H9 (cell line): ENCODE data around the gene ITPR2. TPM values are rescaled to one million over a fixed set of nuclear protein-coding genes. Genes with fewer than 3 reads are reported as not detected.

ENCODE experiments used
- DNase-seq: peaks from one replicate; pipeline ENCODE4 v3.0.0-alpha.2; 2017
- H2AFZ ChIP-seq: one replicate; pipeline ENCODE4 v1.6.1; 2013; ENCODE audit warnings: mild to moderate bottlenecking, low read length, control low read depth, moderate library complexity
- H2AK5ac ChIP-seq: 2 replicates; pipeline ENCODE4 v1.6.1; 2013; ENCODE audit warnings: low read length, control low read depth, mixed read lengths; ENCODE audit not compliant: insufficient read length
- H2BK120ac ChIP-seq: one replicate; pipeline ENCODE4 v1.6.1; 2013; ENCODE audit warnings: low read depth, mild to moderate bottlenecking, low read length, control low read depth, inconsistent platforms; ENCODE audit not compliant: poor library complexity, severe bottlenecking
- H2BK12ac ChIP-seq: 2 replicates; pipeline ENCODE4 v1.6.1; 2013; ENCODE audit warnings: low read length, control low read depth, mixed read lengths, low read depth; ENCODE audit not compliant: insufficient read length
- H2BK15ac ChIP-seq: 2 replicates; pipeline ENCODE4 v1.6.1; 2013; ENCODE audit warnings: low read depth, low read length, control low read depth
- H2BK20ac ChIP-seq: one replicate; pipeline ENCODE4 v1.6.1; 2013; ENCODE audit warnings: low read depth, mild to moderate bottlenecking, low read length, control low read depth, inconsistent platforms; ENCODE audit not compliant: poor library complexity, severe bottlenecking
- H2BK5ac ChIP-seq: 2 replicates; pipeline ENCODE4 v1.6.1; 2013; ENCODE audit warnings: low read length, control low read depth, mixed read lengths; ENCODE audit not compliant: insufficient read length
- H3K14ac ChIP-seq: 2 replicates; pipeline ENCODE4 v1.6.1; 2013; ENCODE audit warnings: low read length, control low read depth; ENCODE audit not compliant: insufficient read depth
- H3K18ac ChIP-seq: 2 replicates; pipeline ENCODE4 v1.6.1; 2013; ENCODE audit warnings: low read depth, mild to moderate bottlenecking, mixed read lengths, low read length, control low read depth; ENCODE audit not compliant: insufficient read length
- H3K23ac ChIP-seq: 2 replicates; pipeline ENCODE4 v1.6.1; 2013; ENCODE audit warnings: low read length, control low read depth, mixed read lengths, low read depth; ENCODE audit not compliant: insufficient read length
- H3K23me2 ChIP-seq: 2 replicates; pipeline ENCODE4 v1.6.1; 2013; ENCODE audit warnings: low read depth, mild to moderate bottlenecking, mixed read lengths, low read length, control low read depth; ENCODE audit not compliant: insufficient read length, poor library complexity, severe bottlenecking
- H3K27ac ChIP-seq: 2 replicates; pipeline ENCODE4 v1.5.1; 2013; ENCODE audit warnings: low read length, control low read depth, mixed read lengths, low read depth; ENCODE audit not compliant: insufficient read length
- H3K27me3 ChIP-seq: 2 replicates; pipeline ENCODE4 v1.6.1; 2013; ENCODE audit warnings: low read length, control low read depth, inconsistent platforms; ENCODE audit not compliant: insufficient read depth
- H3K4ac ChIP-seq: 2 replicates; pipeline ENCODE4 v1.6.1; 2013; ENCODE audit warnings: low read depth, mild to moderate bottlenecking, control low read depth, inconsistent platforms, low read length, moderate library complexity
- H3K4me1 ChIP-seq: 2 replicates; pipeline ENCODE4 v1.6.1; 2013; ENCODE audit warnings: low read length, control low read depth, inconsistent platforms; ENCODE audit not compliant: insufficient read depth
- H3K4me2 ChIP-seq: 2 replicates; pipeline ENCODE4 v1.6.1; 2013; ENCODE audit warnings: low read length, control low read depth, mixed read lengths; ENCODE audit not compliant: insufficient read length, insufficient read depth
- H3K56ac ChIP-seq: 2 replicates; pipeline ENCODE4 v1.6.1; 2013; ENCODE audit warnings: low read depth, mild to moderate bottlenecking, mixed read lengths, low read length, control low read depth; ENCODE audit not compliant: insufficient read length
- H3K79me1 ChIP-seq: 2 replicates; pipeline ENCODE4 v1.6.1; 2013; ENCODE audit warnings: low read depth, mild to moderate bottlenecking, moderate library complexity, low read length, control low read depth, inconsistent platforms; ENCODE audit not compliant: insufficient read depth, poor library complexity, severe bottlenecking
- H3K79me2 ChIP-seq: 2 replicates; pipeline ENCODE4 v1.6.1; 2013; ENCODE audit warnings: low read length, control low read depth, inconsistent platforms; ENCODE audit not compliant: insufficient read depth
- H3K9ac ChIP-seq: 2 replicates; pipeline ENCODE4 v1.6.1; 2013; ENCODE audit warnings: low read length, control low read depth, mixed read lengths; ENCODE audit not compliant: insufficient read length; ENCODE audit errors: extremely low read depth
- H3K9me3 ChIP-seq: one replicate; pipeline ENCODE4 v1.6.1; 2013; ENCODE audit warnings: low read depth, low read length, inconsistent platforms; ENCODE audit not compliant: control insufficient read depth
- H3T11ph ChIP-seq: one replicate; pipeline ENCODE4 v1.6.1; 2013; ENCODE audit warnings: mild to moderate bottlenecking, low read length, control low read depth, inconsistent platforms
- H4K20me1 ChIP-seq: one replicate; pipeline ENCODE4 v1.6.1; 2013; ENCODE audit not compliant: control insufficient read depth, insufficient read length, insufficient read depth
- H4K5ac ChIP-seq: 2 replicates; pipeline ENCODE4 v1.6.1; 2013; ENCODE audit warnings: low read depth, mild to moderate bottlenecking, mixed read lengths, low read length, control low read depth; ENCODE audit not compliant: insufficient read length
- H4K8ac ChIP-seq: replicated peaks from 2 replicates; pipeline ENCODE4 v1.6.1; 2013; ENCODE audit warnings: low read length, control low read depth, mixed read lengths, low read depth; ENCODE audit not compliant: insufficient read length
- H4K91ac ChIP-seq: 2 replicates; pipeline ENCODE4 v1.6.1; 2013; ENCODE audit warnings: low read depth, mild to moderate bottlenecking, moderate library complexity, mixed read lengths, low read length, control low read depth; ENCODE audit not compliant: insufficient read length
- H3K27ac Mint-ChIP-seq, 3 experiments: 2 replicates in 2 of 3; 3 replicates in 1 of 3; pipeline ENCODE4 v1.8.0; 2020 to 2021; ENCODE audit warnings: mixed read lengths in 3 of 3, mild to moderate bottlenecking in 1 of 3, moderate library complexity in 1 of 3
- H3K27me3 Mint-ChIP-seq: 2 replicates; pipeline ENCODE4 v1.8.0; 2021; ENCODE audit warnings: low read depth, mild to moderate bottlenecking, moderate library complexity, mixed read lengths
- H3K36me3 Mint-ChIP-seq, 3 experiments: 2 replicates in 2 of 3; 3 replicates in 1 of 3; pipeline ENCODE4 v1.8.0; 2020 to 2021; ENCODE audit warnings: low read depth in 3 of 3, mixed read lengths in 3 of 3; ENCODE audit not compliant: insufficient read depth in 1 of 3
- H3K4me1 Mint-ChIP-seq, 2 experiments: 2 replicates each; pipeline ENCODE4 v1.8.0; 2020; ENCODE audit warnings: mixed read lengths in 2 of 2
- H3K4me3 Mint-ChIP-seq, 2 experiments: 2 replicates in 1 of 2; 3 replicates in 1 of 2; pipeline ENCODE4 v1.8.0; 2020 to 2021; ENCODE audit warnings: mild to moderate bottlenecking in 2 of 2, mixed read lengths in 2 of 2, moderate library complexity in 1 of 2
- H3K9me3 Mint-ChIP-seq, 2 experiments: 2 replicates in 1 of 2; 3 replicates in 1 of 2; pipeline ENCODE4 v1.8.0; 2020; ENCODE audit warnings: mild to moderate bottlenecking in 2 of 2, mixed read lengths in 2 of 2, moderate library complexity in 1 of 2
- CTCF ChIP-seq: fragments of 200-600 bp; sonication (generic); conservative IDR thresholded peaks from 3 replicates; pipeline ENCODE4 v1.8.0; 2021; ENCODE audit warnings: antibody characterized with exemption, mild to moderate bottlenecking
- WGBS: extraction: QIAGEN DNeasy Blood & Tissue Kit; methylation state at CpG from one replicate; pipeline ENCODE4 v1.1.7; 2013; ENCODE audit warnings: missing lambda C conversion rate, low lambda C conversion rate, mixed read lengths; ENCODE audit not compliant: insufficient read length; ENCODE audit errors: extremely low coverage; 5-methylcytosine and 5-hydroxymethylcytosine counted together
- total RNA-seq: library from RNA; stranded (reverse); gene quantifications from 2 replicates; pipeline ENCODE4 v1.2.1, GENCODE V29; 2021

The ITPR2 gene
- total RNA-seq, 1 experiment from 2014 or later, result 14.8 TPM

GRCh38 chr12:26628234-26628633, 204.8 kb downstream of the ITPR2 start:
- no peaks in the 10 kb centered on the region for H4K20me1 ChIP-seq
- H3K27ac Mint-ChIP-seq, result no peak overlapping the region
- no peak overlapping the region for H2BK20ac ChIP-seq
- no peak overlapping the region for H4K8ac ChIP-seq
- DNase-seq, result no peak
- H3K9me3 Mint-ChIP-seq, result no peaks in the 10 kb centered on the region
- no peak overlapping the region for H4K5ac ChIP-seq
- H3K9me3 ChIP-seq, result no peaks in the 10 kb centered on the region
- H2AK5ac ChIP-seq, result no peak overlapping the region
- H3K23ac ChIP-seq, result no peak overlapping the region
- H3K36me3 Mint-ChIP-seq, result peaks cover 0 to 27% (median 5%) of the 10 kb centered on the region in 3 experiments; a peak in 4 of 7 replicates
- no peak overlapping the region for H3T11ph ChIP-seq
- H3K4me1 ChIP-seq, result no peaks in the 10 kb centered on the region
- no CpG with 5 or more reads among the region's 2 CpGs for WGBS
- H3K27ac ChIP-seq, result no peak overlapping the region
- no peak overlapping the region for H3K4me2 ChIP-seq
- H3K27me3 Mint-ChIP-seq, result no peaks in the 10 kb centered on the region
- H2AFZ ChIP-seq, result no peak overlapping the region
- H3K4me1 Mint-ChIP-seq, result peaks cover 19 to 25% of the 10 kb centered on the region in 2 experiments
- no peak overlapping the region for H2BK15ac ChIP-seq
- H3K23me2 ChIP-seq, result no peaks in the 10 kb centered on the region
- no peaks in the 10 kb centered on the region for H3K79me1 ChIP-seq
- H3K18ac ChIP-seq, result no peak overlapping the region
- no peak overlapping the region for H3K56ac ChIP-seq
- H3K9ac ChIP-seq, result no peak overlapping the region
- H3K27me3 ChIP-seq, result no peaks in the 10 kb centered on the region
- no peak overlapping the region for H3K14ac ChIP-seq
- no peak overlapping the region for H2BK5ac ChIP-seq
- no peak overlapping the region for H3K4me3 Mint-ChIP-seq
- H3K79me2 ChIP-seq, result no peaks in the 10 kb centered on the region
- no peak overlapping the region for H2BK120ac ChIP-seq
- H4K91ac ChIP-seq, result no peak overlapping the region
- H3K4ac ChIP-seq, result no peak overlapping the region
- no peak for TF ChIP-seq CTCF
- H2BK12ac ChIP-seq, result no peak overlapping the region
